ENCODE results near the gene NRCAM. TPM values are rescaled to one million over a fixed set of nuclear protein-coding genes. Genes with fewer than 3 reads are reported as not detected.

NRCAM gene
- total and polyA plus RNA-seq, 2 of the 13 experiments (the other 11 are each of a cell fraction or from before 2014, with no cell fraction given), result 0.31 to 0.33 TPM

DNA sequence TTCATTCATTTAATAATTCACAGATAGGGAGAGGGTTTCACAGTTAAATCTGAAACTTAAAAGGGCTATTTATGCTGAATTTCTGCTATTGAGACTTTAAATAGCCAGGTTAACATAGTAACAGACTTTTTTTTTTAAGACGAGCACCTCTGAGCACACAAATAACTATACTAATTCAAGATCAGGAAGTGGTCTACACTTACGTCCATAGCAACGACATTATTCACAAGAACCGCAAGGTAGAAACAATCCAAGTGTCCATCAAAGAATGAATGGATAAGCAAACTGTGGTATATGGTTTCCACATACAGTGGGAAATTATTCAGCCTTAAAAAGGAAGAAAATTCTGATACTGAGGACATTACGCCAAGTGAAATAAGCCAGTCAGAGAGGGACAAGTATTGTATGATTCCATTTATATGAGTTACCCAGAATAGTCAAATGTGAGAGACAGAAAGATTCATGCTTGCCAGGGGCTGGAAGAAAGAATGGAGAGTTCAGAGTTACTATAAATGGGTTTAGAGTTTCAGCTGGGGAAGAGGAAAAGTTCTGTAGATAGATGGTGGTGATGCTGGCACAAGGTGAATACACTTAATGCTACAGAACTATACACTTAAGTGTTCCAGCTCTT lies 185.7 kb downstream of the NRCAM start:
- H3K9me3 ChIP-seq (ENCODE audit: low read length), result no peaks in the 10 kb centered on the region
- ChIA-PET CTCF (ENCODE audit: low intra/inter-chr PET ratio, low total read pairs) (no interaction called here), POLR2A (no interaction called here)
- no peaks in the 10 kb centered on the region for H3K4me1 ChIP-seq (ENCODE audit: insufficient read depth, low read length)
- H3K4me2 ChIP-seq (ENCODE audit: low read depth, low read length), result no peak overlapping the region
- no peak for ATAC-seq
- no peaks in the 10 kb centered on the region for H3K79me2 ChIP-seq (ENCODE audit: insufficient read depth, low read length)
- H3K27ac ChIP-seq (ENCODE audit: extremely low read length, insufficient read depth, low read length), result no peak overlapping the region
- intact Hi-C loops (cut with micrococcal nuclease; ENCODE audit: unreplicated experiment) (no loop called here), in situ Hi-C loops (cut with HindIII; ENCODE audit: extremely low pct_ligation_motif_present, low pct_unique_long_range_greater_than_20kb) (no loop called here)
- FAIRE-seq, result no peak
- H3K4me3 ChIP-seq (replicated peaks in 1 of 3; ENCODE audit: insufficient read depth in 1 of 3, low read depth in 2 of 3, low read length in 3 of 3), result no peak overlapping the region
- 54% methylated on average over 5 of the region's 5 CpGs for WGBS (ENCODE audit: low lambda C conversion rate)
- TF ChIP-seq ZNF121 (CRISPR knock-in tag; IDR thresholded peaks at IDR 0.05) (no peak), SP2 (CRISPR knock-in tag; IDR thresholded peaks at IDR 0.05) (no peak), TOE1 (CRISPR knock-in tag; IDR thresholded peaks at IDR 0.05) (no peak), NCOA1 (CRISPR knock-in tag; IDR thresholded peaks at IDR 0.05) (no peak), CREM (IDR thresholded peaks at IDR 0.05) (no peak), CREM (CRISPR knock-in tag; IDR thresholded peaks at IDR 0.05) (no peak), ZNF343 (CRISPR knock-in tag; IDR thresholded peaks at IDR 0.05) (no peak), ZKSCAN1 (IDR thresholded peaks at IDR 0.05; ENCODE audit: low read length) (no peak)
- H4K20me1 ChIP-seq (ENCODE audit: insufficient read depth, low read length), result no peaks in the 10 kb centered on the region
- H3K9ac ChIP-seq (ENCODE audit: insufficient read depth, low read depth, low read length), result no peak overlapping the region
- no peak for DNase-seq (ENCODE audit: low spot score)
- no peaks in the 10 kb centered on the region for H3K27me3 ChIP-seq (ENCODE audit: control insufficient read depth in 1 of 2, insufficient read depth in 2 of 2, low read length in 2 of 2)
- no TSS peak for BruUV-seq (replicated peaks)
- no peak overlapping the region for H2AFZ ChIP-seq (ENCODE audit: low read length)
- H3K36me3 ChIP-seq (replicated peaks in 1 of 2; ENCODE audit: control insufficient read depth in 1 of 2, insufficient read depth in 2 of 2, low read length in 2 of 2), result no peaks in the 10 kb centered on the region

DNA sequence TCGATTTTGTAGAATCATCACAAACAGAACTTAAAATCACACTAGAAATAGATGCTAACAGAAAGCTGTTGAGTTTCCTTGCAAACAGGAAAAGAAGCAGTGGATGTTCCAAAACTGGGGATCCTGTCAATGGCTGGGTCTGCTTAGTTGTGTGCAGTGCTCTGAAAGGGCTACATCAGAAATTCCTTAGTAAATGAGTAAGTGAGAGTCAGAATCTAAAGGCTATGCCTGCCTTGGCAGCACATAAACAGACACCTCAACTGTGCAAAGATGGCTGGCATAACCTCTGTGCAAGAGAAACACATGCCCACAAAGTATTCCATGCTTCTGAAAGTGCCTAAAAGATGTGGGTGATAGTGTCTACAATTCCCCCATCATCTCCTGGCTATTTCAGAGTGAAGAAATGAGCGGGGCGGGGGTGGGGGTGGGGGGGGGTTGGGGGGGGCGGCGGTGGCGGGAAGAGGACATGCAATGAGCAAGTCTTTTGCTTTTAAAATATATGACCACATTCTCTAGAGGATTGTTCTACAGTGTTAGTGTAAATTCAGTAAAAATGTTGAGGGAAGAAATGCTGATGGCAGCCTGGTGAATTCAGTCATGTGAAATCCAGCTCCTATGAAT lies 187.9 kb downstream of the NRCAM start:
- BruUV-seq (replicated peaks), result no TSS peak
- H3K27ac ChIP-seq (ENCODE audit: extremely low read length, insufficient read depth, low read length), result no peak overlapping the region
- no peaks in the 10 kb centered on the region for H3K27me3 ChIP-seq (ENCODE audit: control insufficient read depth in 1 of 2, insufficient read depth in 2 of 2, low read length in 2 of 2)
- 58% methylated on average over 6 of the region's 6 CpGs for WGBS (ENCODE audit: low lambda C conversion rate)
- H2AFZ ChIP-seq (ENCODE audit: low read length), result no peak overlapping the region
- H3K4me3 ChIP-seq (replicated peaks in 1 of 3; ENCODE audit: insufficient read depth in 1 of 3, low read depth in 2 of 3, low read length in 3 of 3), result no peak overlapping the region
- DNase-seq (ENCODE audit: low spot score) (no peak), FAIRE-seq (no peak), ATAC-seq (no peak)
- H3K4me2 ChIP-seq (ENCODE audit: low read depth, low read length), result no peak overlapping the region
- H3K9me3 ChIP-seq (ENCODE audit: low read length), result no peaks in the 10 kb centered on the region
- no peaks in the 10 kb centered on the region for H3K4me1 ChIP-seq (ENCODE audit: insufficient read depth, low read length)
- intact Hi-C loops (cut with micrococcal nuclease; ENCODE audit: unreplicated experiment), result no loop called here
- H3K79me2 ChIP-seq (ENCODE audit: insufficient read depth, low read length), result no peaks in the 10 kb centered on the region
- CTCF ChIA-PET (ENCODE audit: low intra/inter-chr PET ratio, low total read pairs), result no interaction called here
- no peak overlapping the region for H3K9ac ChIP-seq (ENCODE audit: insufficient read depth, low read depth, low read length)
- POLR2A ChIA-PET, result no interaction called here
- H4K20me1 ChIP-seq (ENCODE audit: insufficient read depth, low read length), result no peaks in the 10 kb centered on the region
- in situ Hi-C loops (cut with HindIII; ENCODE audit: extremely low pct_ligation_motif_present, low pct_unique_long_range_greater_than_20kb), result no loop called here
- H3K36me3 ChIP-seq (replicated peaks in 1 of 2; ENCODE audit: control insufficient read depth in 1 of 2, insufficient read depth in 2 of 2, low read length in 2 of 2), result no peaks in the 10 kb centered on the region
- TF ChIP-seq TOPORS (CRISPR knock-in tag; IDR thresholded peaks at IDR 0.05) (no peak), ZNF850 (CRISPR knock-in tag; conservative IDR thresholded peaks at IDR 0.05) (no peak), IKZF4 (CRISPR knock-in tag; IDR thresholded peaks at IDR 0.05; ENCODE audit: borderline replicate concordance, low read depth, not compliant biosample characterization) (no peak), HHEX (CRISPR knock-in tag; IDR thresholded peaks at IDR 0.05) (no peak), ZNF367 (CRISPR knock-in tag; IDR thresholded peaks at IDR 0.05; ENCODE audit: borderline replicate concordance) (no peak)
- TF ChIP-seq, protein P1, sequence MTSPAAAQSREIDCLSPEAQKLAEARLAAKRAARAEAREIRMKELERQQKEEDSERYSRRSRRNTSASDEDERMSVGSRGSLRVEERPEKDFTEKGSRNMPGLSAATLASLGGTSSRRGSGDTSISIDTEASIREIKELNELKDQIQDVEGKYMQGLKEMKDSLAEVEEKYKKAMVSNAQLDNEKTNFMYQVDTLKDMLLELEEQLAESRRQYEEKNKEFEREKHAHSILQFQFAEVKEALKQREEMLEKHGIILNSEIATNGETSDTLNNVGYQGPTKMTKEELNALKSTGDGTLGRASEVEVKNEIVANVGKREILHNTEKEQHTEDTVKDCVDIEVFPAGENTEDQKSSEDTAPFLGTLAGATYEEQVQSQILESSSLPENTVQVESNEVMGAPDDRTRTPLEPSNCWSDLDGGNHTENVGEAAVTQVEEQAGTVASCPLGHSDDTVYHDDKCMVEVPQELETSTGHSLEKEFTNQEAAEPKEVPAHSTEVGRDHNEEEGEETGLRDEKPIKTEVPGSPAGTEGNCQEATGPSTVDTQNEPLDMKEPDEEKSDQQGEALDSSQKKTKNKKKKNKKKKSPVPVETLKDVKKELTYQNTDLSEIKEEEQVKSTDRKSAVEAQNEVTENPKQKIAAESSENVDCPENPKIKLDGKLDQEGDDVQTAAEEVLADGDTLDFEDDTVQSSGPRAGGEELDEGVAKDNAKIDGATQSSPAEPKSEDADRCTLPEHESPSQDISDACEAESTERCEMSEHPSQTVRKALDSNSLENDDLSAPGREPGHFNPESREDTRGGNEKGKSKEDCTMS (CRISPR knock-in tag; conservative IDR thresholded peaks at IDR 0.05), result no peak
- TF ChIP-seq, protein P2, sequence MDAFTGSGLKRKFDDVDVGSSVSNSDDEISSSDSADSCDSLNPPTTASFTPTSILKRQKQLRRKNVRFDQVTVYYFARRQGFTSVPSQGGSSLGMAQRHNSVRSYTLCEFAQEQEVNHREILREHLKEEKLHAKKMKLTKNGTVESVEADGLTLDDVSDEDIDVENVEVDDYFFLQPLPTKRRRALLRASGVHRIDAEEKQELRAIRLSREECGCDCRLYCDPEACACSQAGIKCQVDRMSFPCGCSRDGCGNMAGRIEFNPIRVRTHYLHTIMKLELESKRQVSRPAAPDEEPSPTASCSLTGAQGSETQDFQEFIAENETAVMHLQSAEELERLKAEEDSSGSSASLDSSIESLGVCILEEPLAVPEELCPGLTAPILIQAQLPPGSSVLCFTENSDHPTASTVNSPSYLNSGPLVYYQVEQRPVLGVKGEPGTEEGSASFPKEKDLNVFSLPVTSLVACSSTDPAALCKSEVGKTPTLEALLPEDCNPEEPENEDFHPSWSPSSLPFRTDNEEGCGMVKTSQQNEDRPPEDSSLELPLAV (CRISPR knock-in tag; conservative IDR thresholded peaks at IDR 0.05; ENCODE audit: low read depth), result no peak

All from HepG2 (cell line).